Measurements from ENCODE around the gene ZFP62.

DNA sequence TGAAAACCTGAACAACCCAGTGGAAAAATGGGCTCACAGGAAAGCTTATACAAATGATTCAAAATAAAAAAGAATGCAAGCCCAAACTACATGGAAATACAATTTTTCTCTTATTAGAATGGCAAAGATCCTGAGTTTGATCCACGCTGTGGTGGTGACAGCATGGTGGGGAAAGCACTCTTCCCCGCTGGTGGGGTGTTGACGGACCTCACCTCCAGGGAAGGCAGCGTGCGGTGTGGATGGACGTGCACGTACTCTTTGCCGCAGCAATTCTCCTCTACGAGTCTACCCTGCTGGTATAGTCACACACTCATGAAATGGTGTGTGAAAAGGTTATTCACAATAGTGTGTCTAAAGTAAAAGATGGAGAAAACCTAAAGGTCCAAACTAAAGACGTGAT, 5.9 kb upstream of the ZFP62 start:
- TF ChIP-seq POLR2A (IDR thresholded peaks at IDR 0.05; ENCODE audit: low read length) (no peak), GATA1 (IDR thresholded peaks at IDR 0.05; ENCODE audit: low read depth, low read length) (no peak)
